Measurements from ENCODE around the gene PRCC. TPM values are rescaled to one million over a fixed set of nuclear protein-coding genes. Genes with fewer than 3 reads are reported as not detected.

Gene PRCC
- total RNA-seq, 1 experiment from 2014 or later: 103 TPM

GRCh38 chr1:156848461-156849150, 81.3 kb downstream of the PRCC start:
- Histone ChIP-seq H3K4me3 (ENCODE audit: low read length) (no peak overlapping the region), H3K9me2 (replicated peaks; ENCODE audit: low read length) (no peaks in the 10 kb centered on the region), H3K79me2 (ENCODE audit: low read length) (no peaks in the 10 kb centered on the region), H3K9me3 (ENCODE audit: low read length) (no peaks in the 10 kb centered on the region), H3K27ac (ENCODE audit: low read length) (no peak overlapping the region), H3K9ac (ENCODE audit: low read length) (no peak overlapping the region), H3K27me3 (ENCODE audit: low read length) (no peaks in the 10 kb centered on the region), H3K36me3 (ENCODE audit: low read depth, low read length) (no peaks in the 10 kb centered on the region), H3K4me2 (ENCODE audit: low read length) (no peak overlapping the region), H3K4me1 (ENCODE audit: insufficient read depth, low read length) (0 out of 2 replicates have a peak, but pooled peaks cover 5% of the 10 kb centered on the region), H3F3A (ENCODE audit: low read length, unreplicated experiment) (no peaks in the 10 kb centered on the region), H4K20me1 (ENCODE audit: low read length) (no peaks in the 10 kb centered on the region), H2AFZ (ENCODE audit: low read length) (no peak overlapping the region)
- TF ChIP-seq EZH2phosphoT487 (IDR thresholded peaks at IDR 0.05; ENCODE audit: borderline replicate concordance, low read length): no peak
- TF ChIP-seq, protein P1, sequence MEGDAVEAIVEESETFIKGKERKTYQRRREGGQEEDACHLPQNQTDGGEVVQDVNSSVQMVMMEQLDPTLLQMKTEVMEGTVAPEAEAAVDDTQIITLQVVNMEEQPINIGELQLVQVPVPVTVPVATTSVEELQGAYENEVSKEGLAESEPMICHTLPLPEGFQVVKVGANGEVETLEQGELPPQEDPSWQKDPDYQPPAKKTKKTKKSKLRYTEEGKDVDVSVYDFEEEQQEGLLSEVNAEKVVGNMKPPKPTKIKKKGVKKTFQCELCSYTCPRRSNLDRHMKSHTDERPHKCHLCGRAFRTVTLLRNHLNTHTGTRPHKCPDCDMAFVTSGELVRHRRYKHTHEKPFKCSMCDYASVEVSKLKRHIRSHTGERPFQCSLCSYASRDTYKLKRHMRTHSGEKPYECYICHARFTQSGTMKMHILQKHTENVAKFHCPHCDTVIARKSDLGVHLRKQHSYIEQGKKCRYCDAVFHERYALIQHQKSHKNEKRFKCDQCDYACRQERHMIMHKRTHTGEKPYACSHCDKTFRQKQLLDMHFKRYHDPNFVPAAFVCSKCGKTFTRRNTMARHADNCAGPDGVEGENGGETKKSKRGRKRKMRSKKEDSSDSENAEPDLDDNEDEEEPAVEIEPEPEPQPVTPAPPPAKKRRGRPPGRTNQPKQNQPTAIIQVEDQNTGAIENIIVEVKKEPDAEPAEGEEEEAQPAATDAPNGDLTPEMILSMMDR (conservative IDR thresholded peaks at IDR 0.05; ENCODE audit: low read depth, low read length): no peak
- no peak for TF ChIP-seq EZH2 (IDR thresholded peaks at IDR 0.05; ENCODE audit: low read length, unreplicated experiment)
- ATAC-seq: no peak
- CTCF ChIA-PET: interaction anchor here (0.7 kb wide), 1 partner anchor 37 kb away, joined by 3 read pairs; no protein-coding TSS in a partner anchor
- DNase-seq: no peak
- POLR2A ChIA-PET (ENCODE audit: unreplicated experiment): no interaction called here
- intact Hi-C loops (cut with micrococcal nuclease): no loop called here
- no TSS peak for BruUV-seq (replicated peaks)

GRCh38 chr1:156849151-156849496, 81.8 kb downstream of the PRCC start:
- no peak for TF ChIP-seq EZH2 (IDR thresholded peaks at IDR 0.05; ENCODE audit: low read length, unreplicated experiment)
- no peak for TF ChIP-seq EZH2phosphoT487 (IDR thresholded peaks at IDR 0.05; ENCODE audit: borderline replicate concordance, low read length)
- TF ChIP-seq, protein P1 (conservative IDR thresholded peaks at IDR 0.05; ENCODE audit: low read depth, low read length): no peak
- Histone ChIP-seq H3F3A (ENCODE audit: low read length, unreplicated experiment) (no peaks in the 10 kb centered on the region), H4K20me1 (ENCODE audit: low read length) (no peaks in the 10 kb centered on the region), H3K9ac (ENCODE audit: low read length) (no peak overlapping the region), H3K36me3 (ENCODE audit: low read depth, low read length) (no peaks in the 10 kb centered on the region), H3K4me2 (ENCODE audit: low read length) (no peak overlapping the region), H3K27me3 (ENCODE audit: low read length) (no peaks in the 10 kb centered on the region), H2AFZ (ENCODE audit: low read length) (no peak overlapping the region), H3K4me1 (ENCODE audit: insufficient read depth, low read length) (0 out of 2 replicates have a peak, but pooled peaks cover 5% of the 10 kb centered on the region), H3K4me3 (ENCODE audit: low read length) (no peak overlapping the region), H3K9me2 (replicated peaks; ENCODE audit: low read length) (no peaks in the 10 kb centered on the region), H3K27ac (ENCODE audit: low read length) (no peak overlapping the region), H3K9me3 (ENCODE audit: low read length) (no peaks in the 10 kb centered on the region), H3K79me2 (ENCODE audit: low read length) (no peaks in the 10 kb centered on the region)
- CTCF ChIA-PET: no interaction called here
- intact Hi-C loops (cut with micrococcal nuclease): no loop called here
- BruUV-seq (replicated peaks): no TSS peak
- POLR2A ChIA-PET (ENCODE audit: unreplicated experiment): no interaction called here
- no peak for DNase-seq
- no peak for ATAC-seq

Other genes with a start within 250 kb of the PRCC start
- gene IQGAP3, start 195.0 kb upstream of the PRCC start, total RNA-seq (2014; rRNA removed): 54.3 and 77.3 TPM in 2 replicates
- gene TTC24, start 187.8 kb upstream of the PRCC start, total RNA-seq (2014; rRNA removed): not detected in 2 replicates
- 237 and 261 TPM in 2 replicates for gene NAXE, start 175.8 kb upstream of the PRCC start, total RNA-seq (2014; rRNA removed)
- 37.3 and 73.7 TPM in 2 replicates for gene GPATCH4, start 166.1 kb upstream of the PRCC start, total RNA-seq (2014; rRNA removed)
- gene HAPLN2, start 148.1 kb upstream of the PRCC start, total RNA-seq (2014; rRNA removed): 1.1 TPM in 1 of 2 replicates, not detected in the other
- gene BCAN, start 125.4 kb upstream of the PRCC start, total RNA-seq (2014; rRNA removed): not detected in 2 replicates
- gene NES, start 90.1 kb upstream of the PRCC start, total RNA-seq (2014; rRNA removed): 58.2 and 70.0 TPM in 2 replicates
- gene CRABP2, start 62.0 kb upstream of the PRCC start, total RNA-seq (2014; rRNA removed): 120 and 150 TPM in 2 replicates
- gene METTL25B, start 39.1 kb upstream of the PRCC start, total RNA-seq (2014; rRNA removed): 10.4 and 14.6 TPM in 2 replicates
- gene ISG20L2, start 38.8 kb upstream of the PRCC start, total RNA-seq (2014; rRNA removed): 39.2 and 51.7 TPM in 2 replicates
- 232 and 275 TPM in 2 replicates for gene MRPL24, start 26.4 kb upstream of the PRCC start, total RNA-seq (2014; rRNA removed)
- 586 and 1,030 TPM in 2 replicates for gene HDGF, start 15.9 kb upstream of the PRCC start, total RNA-seq (2014; rRNA removed)
- 6.9 and 7.8 TPM in 2 replicates for gene SH2D2A, start 49.3 kb downstream of the PRCC start, total RNA-seq (2014; rRNA removed)
- gene INSRR, start 91.6 kb downstream of the PRCC start, total RNA-seq (2014; rRNA removed): not detected in 2 replicates
- gene NTRK1, start 93.3 kb downstream of the PRCC start, total RNA-seq (2014; rRNA removed): 0.15 and 0.40 TPM in 2 replicates
- 10.3 and 11.9 TPM in 2 replicates for gene PEAR1, start 126.2 kb downstream of the PRCC start, total RNA-seq (2014; rRNA removed)
- gene LRRC71, start 153.1 kb downstream of the PRCC start, total RNA-seq (2014; rRNA removed): 0.11 TPM in 1 of 2 replicates, not detected in the other